Tibial artery (tissue), 4 donors: ENCODE data around the gene CD2BP2.
A peak's percentile ranks its signal among the peaks of the same experiment; 100 is the strongest.
"Not testable (repeated sequence)": the region's sequence is repeated elsewhere in the genome, so short reads cannot be mapped to it uniquely, and the experiment has no call there.

ENCODE experiments used
- DNase-seq, 2 donors: peaks; one replicate each; pipeline ENCODE4 v3.0.0-alpha.2; 2019
- H3K27ac ChIP-seq, 2 donors: fragments of 200-600 bp; sonication (generic) in 1 of 2; 1 replicate in 1 of 2; 2 replicates in 1 of 2; pipeline ENCODE4 v1.5.1; 2018 to 2019; ENCODE audit warnings: mild to moderate bottlenecking in 1 of 2
- H3K27me3 ChIP-seq, 2 donors: fragments of 200-600 bp; sonication (generic) in 1 of 2; one replicate each; pipeline versions ENCODE4 v1.5.1 to v1.6.0; 2016 to 2019
- H3K36me3 ChIP-seq, 3 donors: fragments of 200-600 bp; sonication (generic) in 2 of 3; one replicate each; pipeline ENCODE4 v1.5.1; 2016 to 2019; ENCODE audit warnings: mild to moderate bottlenecking in 2 of 3
- H3K4me1 ChIP-seq, 4 donors: fragments of 200-600 bp; sonication (generic) in 2 of 4; 1 replicate in 3 of 4; 2 replicates in 1 of 4; pipeline ENCODE4 v1.5.1; 2016 to 2019
- H3K4me3 ChIP-seq, 2 donors: fragments of 200-600 bp; sonication (generic) in 1 of 2; 1 replicate in 1 of 2; 2 replicates in 1 of 2; pipeline ENCODE4 v1.5.1; 2018 to 2019; ENCODE audit warnings: mild to moderate bottlenecking in 2 of 2
- H3K9me3 ChIP-seq, 3 donors: fragments of 200-600 bp; sonication (generic) in 1 of 3; one replicate each; pipeline ENCODE4 v1.5.1; 2016 to 2019
- CTCF ChIP-seq, 2 experiments: fragments of 200-600 bp in 1 of 2; fragments of 450-650 bp in 1 of 2; IDR thresholded peaks; one replicate each; pipeline ENCODE4 v1.5.1; 2017 to 2019; ENCODE audit warnings: antibody characterized with exemption in 2 of 2, mild to moderate bottlenecking in 1 of 2, moderate library complexity in 1 of 2
- intact Hi-C: fragments of 100-400 bp; cut with DNase I; formaldehyde crosslinking; loops from one replicate; pipeline ENCODE4 v1.15.0; 2023; ENCODE audit warnings: low total_unique reads

The CD2BP2 gene

GRCh38 chr16:30397776-30398660 lies 42.9 kb upstream of the CD2BP2 start:
- H3K4me1 ChIP-seq, result peaks cover 0 to 27% (median 26%) of the 10 kb centered on the region in 4 donors
- DNase-seq, result no peak
- intact Hi-C loops, result no loop called here
- no peak overlapping the region for H3K27ac ChIP-seq
- H3K4me3 ChIP-seq, result no peak overlapping the region
- no peaks in the 10 kb centered on the region for H3K27me3 ChIP-seq
- H3K9me3 ChIP-seq, result no peaks in the 10 kb centered on the region
- peaks cover 0 to 17% (median 17%) of the 10 kb centered on the region in 3 donors for H3K36me3 ChIP-seq
- no peak for TF ChIP-seq CTCF (IDR thresholded peaks at IDR 0.05)

- H3K9me3 ChIP-seq, result no peaks in the 10 kb centered on the region
- H3K4me1 ChIP-seq, result peaks cover 0 to 27% (median 26%) of the 10 kb centered on the region in 4 donors
- intact Hi-C loops, result no loop called here
- H3K4me3 ChIP-seq, result no peak overlapping the region
- no peak overlapping the region for H3K27ac ChIP-seq
- H3K36me3 ChIP-seq, result peaks cover 0 to 17% (median 17%) of the 10 kb centered on the region in 3 donors
- no peak for TF ChIP-seq CTCF (IDR thresholded peaks at IDR 0.05)
- no peaks in the 10 kb centered on the region for H3K27me3 ChIP-seq
- no peak for DNase-seq
Observed at GRCh38 chr16:30397056-30397455, 41.9 kb upstream of the CD2BP2 start.

GRCh38 chr16:30396627-30397026 lies 41.5 kb upstream of the CD2BP2 start:
- Histone ChIP-seq H3K4me3 (peak overlapping the region; percentile 69 to 81), H3K4me1 (peaks cover 0 to 27% (median 26%) of the 10 kb centered on the region in 4 donors), H3K36me3 (peaks cover 0 to 17% (median 17%) of the 10 kb centered on the region in 3 donors)
- DNase-seq, H3K27ac ChIP-seq, intact Hi-C loops, H3K27me3 ChIP-seq, H3K9me3 ChIP-seq: not testable (repeated sequence)

- Histone ChIP-seq H3K36me3 (peaks cover 0 to 17% (median 17%) of the 10 kb centered on the region in 3 donors), H3K4me3 (peak overlapping the region; percentile 69 to 81), H3K27me3 (no peaks in the 10 kb centered on the region), H3K9me3 (no peaks in the 10 kb centered on the region), H3K27ac (peak overlapping the region; percentile 79 to 83), H3K4me1 (peaks cover 0 to 27% (median 25%) of the 10 kb centered on the region in 4 donors)
- no peak for DNase-seq
- no peak for TF ChIP-seq CTCF (IDR thresholded peaks at IDR 0.05)
- intact Hi-C loops, result loop anchor here (2.0 kb wide), 1 partner anchor 17 kb away; no protein-coding TSS in a partner anchor
Observed at GRCh38 chr16:30395992-30396585, 41.0 kb upstream of the CD2BP2 start.

GRCh38 chr16:30395155-30395991 lies 40.3 kb upstream of the CD2BP2 start, which contains the start of gene ZNF48:
Gene ZNF48, plus strand, starts transcription at chr16:30395420. Its CDS starts 375 bp downstream, at chr16:30395795.
- DNase-seq, result peak; percentile 82 to 92
- H3K27me3 ChIP-seq, result no peaks in the 10 kb centered on the region
- intact Hi-C loops, result loop anchor here (2.0 kb wide), 1 partner anchor 17 kb away; no protein-coding TSS in a partner anchor
- peak within 1 kb of the TSS; percentile 79 to 83 for H3K27ac ChIP-seq
- TF ChIP-seq CTCF (IDR thresholded peaks at IDR 0.05), result peak; percentile 5 to 58
- H3K4me1 ChIP-seq, result peaks cover 0 to 27% (median 23%) of the 10 kb centered on the region in 4 donors
- H3K4me3 ChIP-seq, result peak within 1 kb of the TSS; percentile 69 to 81
- H3K36me3 ChIP-seq, result peaks cover 0 to 17% (median 17%) of the 10 kb centered on the region in 3 donors
- H3K9me3 ChIP-seq, result no peaks in the 10 kb centered on the region
